Measurements from ENCODE around the gene PHLPP1. TPM values are rescaled to one million over a fixed set of nuclear protein-coding genes. Genes with fewer than 3 reads are reported as not detected.

The PHLPP1 gene
- total and polyA plus RNA-seq, 9 of the 15 experiments (the other 6 are each of a cell fraction or from before 2014, with no cell fraction given), result 0.56 to 9.0 (median 4.5) TPM

DNA sequence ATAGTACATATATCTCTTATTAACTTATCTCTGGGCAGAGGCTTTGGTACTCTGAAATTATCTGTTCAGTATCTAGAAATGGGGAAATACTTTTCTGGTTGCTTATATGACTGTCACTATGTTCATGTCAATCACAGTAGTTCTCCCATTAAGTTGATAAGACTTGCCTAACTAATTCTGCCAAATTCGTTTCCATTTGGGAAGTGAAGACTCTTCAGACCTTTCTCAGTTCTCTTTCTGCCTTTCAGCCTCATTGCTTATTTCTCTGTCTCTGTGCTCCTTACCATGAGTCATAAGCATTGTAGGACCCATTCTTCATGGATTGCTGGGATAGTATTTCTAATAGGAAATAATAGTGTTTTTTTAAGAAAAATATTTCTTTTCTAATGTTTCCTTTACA is 113.5 kb downstream of the PHLPP1 start:
- Histone ChIP-seq H3K36me3 (ENCODE audit: control insufficient read depth, insufficient read depth, low read length) (peaks cover 6% of the 10 kb centered on the region; the same call in 1 of the 3 replicates), H3K9me1 (ENCODE audit: control insufficient read depth, insufficient read depth, low read length) (peaks cover 3% of the 10 kb centered on the region), H3K4me3 (no peak overlapping the region), H3K9ac (ENCODE audit: insufficient read depth in 1 of 2, low read depth in 2 of 2, low read length in 2 of 2) (no peak overlapping the region), H3K4me2 (ENCODE audit: insufficient read depth, low read length) (no peak overlapping the region), H3K27ac (ENCODE audit: extremely low read depth, low read depth, low read length) (no peak overlapping the region), H3K79me2 (ENCODE audit: control insufficient read depth, insufficient read depth, low read length) (peaks cover 3% of the 10 kb centered on the region; the same call in 2 of the 3 replicates), H3K27me3 (ENCODE audit: control insufficient read depth in 2 of 2, insufficient read depth in 2 of 2, low read length in 2 of 2) (no peaks in the 10 kb centered on the region), H2AFZ (ENCODE audit: low read depth, low read length) (no peak overlapping the region), H3K9me3 (replicated peaks; ENCODE audit: control insufficient read depth, insufficient read depth, low read depth, low read length) (no peaks in the 10 kb centered on the region), H4K20me1 (replicated peaks; ENCODE audit: control insufficient read depth, insufficient read depth, low read length) (no peaks in the 10 kb centered on the region), H3K4me1 (replicated peaks in 1 of 2; ENCODE audit: control insufficient read depth in 2 of 2, insufficient read depth in 2 of 2, low read length in 2 of 2) (peaks cover 3 to 16% of the 10 kb centered on the region in 2 experiments; a peak in 3 of 5 replicates)
- intact Hi-C loops (cut with micrococcal nuclease), result no loop called here
- ChIA-PET CTCF (ENCODE audit: low intra/inter-chr PET ratio) (no interaction called here), POLR2A (no interaction called here)
- FAIRE-seq (no peak), DNase-seq (ENCODE audit: extremely low read depth in 1 of 4, low spot score in 3 of 4) (no peak), ATAC-seq (no peak)
- in situ Hi-C loops (cut with MboI), result no loop called here
- no TSS peak for BruUV-seq (replicated peaks)
- no peak for TF ChIP-seq HCFC1 (IDR thresholded peaks at IDR 0.05; ENCODE audit: low read depth, low read length)
- 0 out of 2 replicates have a peak, but pooled peaks have one; percentile 11 for TF ChIP-seq HMBOX1 (IDR thresholded peaks at IDR 0.05)
- peak; percentile 75 for TF ChIP-seq PKNOX1 (IDR thresholded peaks at IDR 0.05)
- WGBS (ENCODE audit: insufficient coverage, low coverage, missing lambda C conversion rate), result 0% methylated on average over 1 of the region's 1 CpG
